Hematopoietic multipotent progenitor cell (in vitro differentiated cells): ENCODE results near the gene ACAN. TPM values are rescaled to one million over a fixed set of nuclear protein-coding genes. Genes with fewer than 3 reads are reported as not detected.

ENCODE experiments used
- DNase-seq, 3 donors: peaks; one replicate each; pipeline ENCODE4 v3.0.0-alpha.2; 2011 to 2015; ENCODE audit warnings: low read depth in 2 of 3, low spot score in 2 of 3
- total RNA-seq: library from RNA; depleted of rRNA; stranded (reverse); fragments of >200 nt; gene quantifications from one replicate; pipeline ENCODE4 v1.2.3, GENCODE V29; 2012

ACAN gene
- total RNA-seq, 1 donor: not detected

GRCh38 chr15:88874275-88874674 is 71.0 kb downstream of the ACAN start:
- DNase-seq: no peak

- DNase-seq: no peak
Measured at GRCh38 chr15:88874684-88875083, 71.4 kb downstream of the ACAN start.

- DNase-seq: no peak
Measured at GRCh38 chr15:88876573-88876972, 73.3 kb downstream of the ACAN start.

- DNase-seq: no peak
Measured at GRCh38 chr15:88877415-88877814, 74.2 kb downstream of the ACAN start.

GRCh38 chr15:88877906-88878305 is 74.7 kb downstream of the ACAN start:
- no peak for DNase-seq

- peak in 2 of 3 donors; percentile 35 to 52 for DNase-seq
Measured at GRCh38 chr15:88878720-88879184, 75.5 kb downstream of the ACAN start.

GRCh38 chr15:88880944-88881740 is 77.9 kb downstream of the ACAN start:
- DNase-seq: no peak

GRCh38 chr15:88881775-88882174 is 78.5 kb downstream of the ACAN start:
- DNase-seq: no peak

- no peak for DNase-seq
Measured at GRCh38 chr15:88882785-88883184, 79.5 kb downstream of the ACAN start.

- no peak for DNase-seq
Measured at GRCh38 chr15:88887068-88887580, 83.9 kb downstream of the ACAN start.

GRCh38 chr15:88888719-88889118 is 85.5 kb downstream of the ACAN start:
- no peak for DNase-seq

- no peak for DNase-seq
Measured at GRCh38 chr15:88890495-88890894, 87.3 kb downstream of the ACAN start.

- no peak for DNase-seq
Measured at GRCh38 chr15:88891540-88892254, 88.5 kb downstream of the ACAN start.

- DNase-seq: peak; percentile 53 to 65 (median 58)
Measured at GRCh38 chr15:88894348-88894818, 91.1 kb downstream of the ACAN start.

GRCh38 chr15:88894819-88895767 is 91.9 kb downstream of the ACAN start, which contains the start of gene HAPLN3:
HAPLN3 (minus strand) TSS chr15:88895544; CDS start chr15:88887298, 8,246 bp downstream.
- peak in 1 of 3 donors; percentile 33 for DNase-seq

GRCh38 chr15:88896333-88897033 is 93.2 kb downstream of the ACAN start:
- no peak for DNase-seq

- no peak for DNase-seq
Measured at GRCh38 chr15:88897142-88897455, 93.9 kb downstream of the ACAN start.

- DNase-seq: peak in 2 of 3 donors; percentile 75 to 77
Measured at GRCh38 chr15:88897456-88898194, 94.4 kb downstream of the ACAN start.

GRCh38 chr15:88898736-88899135 is 95.5 kb downstream of the ACAN start:
- no peak for DNase-seq
